Endometrial microvascular endothelial cells (primary cell): ENCODE results near the gene PUSL1. TPM values are rescaled to one million over a fixed set of nuclear protein-coding genes. Genes with fewer than 3 reads are reported as not detected.

Experiments used
- in situ Hi-C: cut with HindIII; loops from 2 replicates; pipeline ENCODE4 v1.10.0; 2017; ENCODE audit warnings: low sequenced_read_pairs, low pct_unique_long_range_greater_than_20kb; ENCODE audit errors: inconsistent ontology term
- total RNA-seq: library from RNA; depleted of rRNA; stranded (reverse); fragments of >200 nt; gene quantifications from one replicate; pipeline ENCODE4 v1.2.3, GENCODE V29; 2015; ENCODE audit errors: inconsistent ontology term

PUSL1 gene
- total RNA-seq, 1 donor from 2014 or later: 21.4 TPM

- in situ Hi-C loops: no loop called here
Observed at GRCh38 chr1:1332031-1332755, 23.8 kb downstream of the PUSL1 start.

- in situ Hi-C loops: no loop called here
Observed at GRCh38 chr1:1332774-1333480, 24.5 kb downstream of the PUSL1 start.

GRCh38 chr1:1333551-1334241, 25.3 kb downstream of the PUSL1 start:
- in situ Hi-C loops: no loop called here

GRCh38 chr1:1334835-1335234, 26.4 kb downstream of the PUSL1 start:
- in situ Hi-C loops: no loop called here

- in situ Hi-C loops: no loop called here
Observed at GRCh38 chr1:1335283-1335682, 26.9 kb downstream of the PUSL1 start.

GRCh38 chr1:1335792-1336248, 27.4 kb downstream of the PUSL1 start:
- in situ Hi-C loops: no loop called here

- in situ Hi-C loops: no loop called here
Observed at GRCh38 chr1:1336446-1336845, 28.0 kb downstream of the PUSL1 start.

- in situ Hi-C loops: no loop called here
Observed at GRCh38 chr1:1336931-1337792, 28.8 kb downstream of the PUSL1 start.

GRCh38 chr1:1337793-1338147, 29.4 kb downstream of the PUSL1 start:
- in situ Hi-C loops: no loop called here

GRCh38 chr1:1338278-1338677, 29.9 kb downstream of the PUSL1 start:
- in situ Hi-C loops: no loop called here

GRCh38 chr1:1340185-1340584, 31.8 kb downstream of the PUSL1 start:
- in situ Hi-C loops: no loop called here

GRCh38 chr1:1340791-1341548, 32.6 kb downstream of the PUSL1 start:
- in situ Hi-C loops: no loop called here

- in situ Hi-C loops: no loop called here
Observed at GRCh38 chr1:1341549-1342021, 33.2 kb downstream of the PUSL1 start.

GRCh38 chr1:1342061-1342562, 33.7 kb downstream of the PUSL1 start:
- in situ Hi-C loops: no loop called here

GRCh38 chr1:1342584-1343115, 34.3 kb downstream of the PUSL1 start:
- in situ Hi-C loops: no loop called here

GRCh38 chr1:1343811-1344421, 35.5 kb downstream of the PUSL1 start:
- in situ Hi-C loops: no loop called here

- in situ Hi-C loops: no loop called here
Observed at GRCh38 chr1:1344655-1345361, 36.4 kb downstream of the PUSL1 start.
